ENCODE results near the gene U2SURP. TPM values are rescaled to one million over a fixed set of nuclear protein-coding genes. Genes with fewer than 3 reads are reported as not detected.

Gene U2SURP
- total and polyA plus RNA-seq, 10 of the 15 experiments (the other 5 are each of a cell fraction or from before 2014, with no cell fraction given): 76.3 to 277 (median 150) TPM

- Histone ChIP-seq H3K4me3 (peak overlapping the region; percentile 88), H3K36me3 (ENCODE audit: control insufficient read depth in 2 of 2, insufficient read depth in 2 of 2, low read length in 1 of 2) (no peaks in the 10 kb centered on the region), H3K79me2 (ENCODE audit: control insufficient read depth, insufficient read depth, low read length) (peaks cover 67% of the 10 kb centered on the region), H3K27ac (ENCODE audit: control insufficient read depth, insufficient read depth) (peak overlapping the region; percentile 89), H2AFZ (ENCODE audit: control insufficient read depth, low read depth, low read length) (peak overlapping the region; percentile 54), H3K9ac (ENCODE audit: control insufficient read depth, insufficient read depth, low read length) (peak overlapping the region; percentile 86), H3K27me3 (replicated peaks in 1 of 2; ENCODE audit: control insufficient read depth in 2 of 2, insufficient read depth in 2 of 2, low read length in 1 of 2) (no peaks in the 10 kb centered on the region), H4K20me1 (ENCODE audit: control insufficient read depth, insufficient read depth) (no peaks in the 10 kb centered on the region), H3K4me2 (ENCODE audit: control insufficient read depth, insufficient read depth) (peak overlapping the region; percentile 71), H3K9me3 (replicated peaks; ENCODE audit: control insufficient read depth, insufficient read depth, low read length) (no peaks in the 10 kb centered on the region), H3K4me1 (ENCODE audit: control insufficient read depth, insufficient read depth, low read length) (peaks cover 4% of the 10 kb centered on the region; the same call in 1 of the 2 replicates)
- in situ Hi-C loops (cut with MboI) (no loop called here), intact Hi-C loops (cut with micrococcal nuclease; ENCODE audit: unreplicated experiment) (loop anchor here (5.0 kb wide), 2 partner anchors 425 to 555 kb away; partner anchors contain the start of genes ATR and XRN1)
- 3% methylated on average over 9 of the region's 9 CpGs for WGBS (ENCODE audit: insufficient coverage, insufficient replicate concordance, low lambda C conversion rate, missing lambda C conversion rate)
- SMC1A ChIA-PET (ENCODE audit: uncharacterized antibody, unreplicated experiment): interaction anchor here (0.6 to 3.2 kb wide), 12 partner anchors 9 to 205 kb away, joined by 3 to 27 read pairs (median 5); no protein-coding TSS in a partner anchor
- RAD21 ChIA-PET (ENCODE audit: unreplicated experiment): interaction anchor here (0.8 to 2.4 kb wide), 7 partner anchors 10 to 667 kb away, joined by 3 to 23 read pairs (median 4); partner anchors contain the start of gene ATR
- FAIRE-seq (no peak), ATAC-seq (no peak), DNase-seq (ENCODE audit: low read depth, low spot score) (no peak)
- BruUV-seq (replicated peaks): no TSS peak
- CTCF ChIA-PET: interaction anchor here (0.7 to 5.0 kb wide), 12 partner anchors 10 to 174 kb away, joined by 3 to 52 read pairs (median 4); no protein-coding TSS in a partner anchor
- POLR2A ChIA-PET: interaction anchor here (0.7 to 3.9 kb wide), 5 partner anchors 9 to 423 kb away, joined by 3 to 21 read pairs (median 5); no protein-coding TSS in a partner anchor
- TF ChIP-seq YY1 (IDR thresholded peaks at IDR 0.05; ENCODE audit: low read depth, low read length) (no peak), TBL1XR1 (IDR thresholded peaks at IDR 0.05; ENCODE audit: low read depth, low read length) (no peak), ZBED1 (IDR thresholded peaks at IDR 0.05; ENCODE audit: borderline replicate concordance) (no peak), TARDBP (IDR thresholded peaks at IDR 0.05; ENCODE audit: borderline replicate concordance) (no peak), CREB1 (IDR thresholded peaks at IDR 0.05; ENCODE audit: low read depth) (no peak), DPF2 (IDR thresholded peaks at IDR 0.05) (no peak), ATF3 (IDR thresholded peaks at IDR 0.05; ENCODE audit: borderline replicate concordance, extremely low read depth, low read depth, low read length) (no peak), NR2F1 (conservative IDR thresholded peaks at IDR 0.05) (no peak), PRDM15 (CRISPR knock-in tag; IDR thresholded peaks at IDR 0.05) (no peak), RELA (IDR thresholded peaks at IDR 0.05; ENCODE audit: borderline replicate concordance, partially characterized antibody) (no peak), WRNIP1 (IDR thresholded peaks at IDR 0.05; ENCODE audit: borderline replicate concordance, low read depth, low read length) (no peak), NFXL1 (IDR thresholded peaks at IDR 0.05; ENCODE audit: borderline replicate concordance) (no peak), ZNF592 (IDR thresholded peaks at IDR 0.05) (no peak), GATAD2B (conservative IDR thresholded peaks at IDR 0.05; ENCODE audit: low read depth) (no peak), HDAC2 (IDR thresholded peaks at IDR 0.05) (no peak), IKZF1 (conservative IDR thresholded peaks at IDR 0.05) (no peak), PML (IDR thresholded peaks at IDR 0.05; ENCODE audit: low read length) (no peak), EP300 (IDR thresholded peaks at IDR 0.05; ENCODE audit: borderline replicate concordance in 1 of 2, control insufficient read depth in 1 of 2, low read depth in 2 of 2, low read length in 2 of 2) (no peak)
Observed at GRCh38 chr3:143002727-143003126, 1.4 kb downstream of the U2SURP start.
